Fibroblast of the aortic adventitia (primary cell): ENCODE measurements around the gene PSMD11. TPM values are rescaled to one million over a fixed set of nuclear protein-coding genes. Genes with fewer than 3 reads are reported as not detected.
"Not testable (repeated sequence)": the region's sequence is repeated elsewhere in the genome, so short reads cannot be mapped to it uniquely, and the experiment has no call there.

ENCODE experiments used
- DNase-seq: peaks from one replicate; pipeline ENCODE4 v3.0.0-alpha.2; 2010; ENCODE audit warnings: low read depth
- H3K4me3 ChIP-seq: 2 replicates; pipeline ENCODE4 v1.5.1; 2011; ENCODE audit warnings: low read depth, mild to moderate bottlenecking, control low read depth, low read length, moderate library complexity
- CTCF ChIP-seq: IDR thresholded peaks from 2 replicates; pipeline ENCODE4 v1.5.1; 2011; ENCODE audit warnings: mild to moderate bottlenecking, low read length, control low read depth, inconsistent platforms; ENCODE audit not compliant: insufficient read depth
- total RNA-seq: library from RNA; depleted of rRNA; stranded (reverse); fragments of >200 nt; gene quantifications from 2 replicates; pipeline ENCODE4 v1.2.3, GENCODE V29; 2012; ENCODE audit warnings: low replicate concordance

Gene PSMD11
- total RNA-seq, 1 donor = 78.2 TPM

GRCh38 chr17:32441886-32442285, 2.4 kb upstream of the PSMD11 start:
- no peak for TF ChIP-seq CTCF
- no peak for DNase-seq

DNA sequence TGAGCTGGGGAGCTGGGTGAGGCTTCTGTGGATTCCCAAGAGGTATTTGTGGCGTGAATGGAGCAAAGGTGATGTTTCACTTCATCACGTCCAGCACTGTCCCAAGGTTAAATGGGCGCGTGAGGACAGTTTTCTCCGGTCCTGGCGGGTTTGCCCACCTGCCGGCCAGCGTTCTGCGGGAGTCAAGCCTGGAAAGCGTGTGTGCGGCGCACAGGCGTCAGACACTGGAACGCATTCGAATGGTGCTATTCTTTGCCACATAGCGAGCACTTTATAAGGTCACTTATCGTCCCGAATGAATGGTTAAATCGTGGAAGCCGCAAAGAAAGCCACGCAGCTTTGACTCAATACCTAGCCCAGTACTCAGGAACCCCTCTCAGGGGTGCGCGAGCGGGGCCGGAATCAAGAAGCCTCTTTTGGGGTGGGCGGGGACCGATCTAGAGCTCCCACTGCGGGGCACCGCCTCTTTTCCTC, 446 bp upstream of the PSMD11 start:
- H3K4me3 ChIP-seq = peak overlapping the region; percentile 94
- DNase-seq = no peak
- TF ChIP-seq CTCF = no peak

More at GRCh38 chr17:32441886-32442285, 2.4 kb upstream of the PSMD11 start:
- no peak overlapping the region for H3K4me3 ChIP-seq

DNA sequence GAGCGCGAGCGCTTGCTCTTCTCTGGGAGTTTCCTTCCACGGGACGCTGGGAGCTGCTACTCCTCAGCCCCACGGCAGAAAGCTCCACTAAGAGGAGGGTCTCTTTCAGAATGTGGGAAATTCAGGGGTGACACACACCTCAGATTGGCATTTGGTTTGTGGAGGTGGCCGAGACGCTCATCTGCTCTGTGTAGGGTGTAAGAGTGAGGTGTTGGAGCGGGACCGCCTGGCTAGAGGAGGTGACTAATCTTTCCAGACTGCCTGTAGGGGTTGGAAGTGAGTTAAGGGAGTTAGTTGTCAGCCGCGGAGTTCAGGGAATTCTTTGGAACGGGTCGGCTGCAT, 735 bp downstream of the PSMD11 start:
- peak overlapping the region; percentile 94 for H3K4me3 ChIP-seq
- TF ChIP-seq CTCF = peak; percentile 7
- peak; percentile 64 for DNase-seq

DNA sequence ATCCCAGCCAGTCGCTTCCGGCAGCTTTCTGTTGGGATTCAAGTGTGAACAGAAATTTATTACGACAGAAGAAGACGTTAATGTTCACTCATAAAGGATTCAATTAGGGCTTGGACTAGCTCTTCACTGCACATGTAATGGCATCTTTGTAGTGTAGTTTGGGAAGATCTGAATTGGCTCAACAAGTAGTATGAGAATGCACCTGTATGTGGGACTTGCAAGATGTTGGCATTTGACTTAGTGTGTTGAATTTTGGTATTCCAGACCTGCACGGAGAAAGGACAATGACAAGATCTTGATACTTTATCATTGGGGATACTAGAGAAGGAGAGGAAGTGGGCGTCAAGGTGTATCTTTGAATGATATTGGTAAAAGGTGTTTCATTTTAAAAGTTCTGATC, 1.2 kb downstream of the PSMD11 start:
- peak overlapping the region; percentile 94 for H3K4me3 ChIP-seq
- no peak for DNase-seq
- TF ChIP-seq CTCF = no peak

- TF ChIP-seq CTCF = no peak
- peak; percentile 53 for DNase-seq
- H3K4me3 ChIP-seq = peak overlapping the region; percentile 94
Observed at GRCh38 chr17:32445971-32446370, 1.7 kb downstream of the PSMD11 start.

GRCh38 chr17:32446949-32447348, 2.6 kb downstream of the PSMD11 start:
- no peak for DNase-seq
- H3K4me3 ChIP-seq = no peak overlapping the region
- TF ChIP-seq CTCF = no peak

GRCh38 chr17:32449963-32450362, 5.7 kb downstream of the PSMD11 start:
- DNase-seq = no peak
- TF ChIP-seq CTCF = no peak
- H3K4me3 ChIP-seq = no peak overlapping the region

- DNase-seq = not testable (repeated sequence)
Observed at GRCh38 chr17:32450379-32450778, 6.1 kb downstream of the PSMD11 start.

More at GRCh38 chr17:32450379-32450778, 6.1 kb downstream of the PSMD11 start:
- not testable (repeated sequence) for H3K4me3 ChIP-seq
